H4 (cell line): ENCODE measurements around the gene CMSS1. TPM values are rescaled to one million over a fixed set of nuclear protein-coding genes. Genes with fewer than 3 reads are reported as not detected.
"Not testable (repeated sequence)": the region's sequence is repeated elsewhere in the genome, so short reads cannot be mapped to it uniquely, and the experiment has no call there.

Experiments
- DNase-seq: peaks from one replicate; pipeline ENCODE4 v3.0.0-alpha.2; 2015; ENCODE audit warnings: low spot score
- total RNA-seq: library from RNA; depleted of rRNA; stranded (reverse); fragments of >200 nt; shearing (Covaris generic); gene quantifications from 2 replicates; pipeline ENCODE4 v1.2.3, GENCODE V29; 2014

Gene CMSS1
- total RNA-seq, 1 experiment from 2014 or later, result 39.3 TPM

- DNase-seq, result no peak
Measured at GRCh38 chr3:100023595-100023994, 205.9 kb downstream of the CMSS1 start.

DNA sequence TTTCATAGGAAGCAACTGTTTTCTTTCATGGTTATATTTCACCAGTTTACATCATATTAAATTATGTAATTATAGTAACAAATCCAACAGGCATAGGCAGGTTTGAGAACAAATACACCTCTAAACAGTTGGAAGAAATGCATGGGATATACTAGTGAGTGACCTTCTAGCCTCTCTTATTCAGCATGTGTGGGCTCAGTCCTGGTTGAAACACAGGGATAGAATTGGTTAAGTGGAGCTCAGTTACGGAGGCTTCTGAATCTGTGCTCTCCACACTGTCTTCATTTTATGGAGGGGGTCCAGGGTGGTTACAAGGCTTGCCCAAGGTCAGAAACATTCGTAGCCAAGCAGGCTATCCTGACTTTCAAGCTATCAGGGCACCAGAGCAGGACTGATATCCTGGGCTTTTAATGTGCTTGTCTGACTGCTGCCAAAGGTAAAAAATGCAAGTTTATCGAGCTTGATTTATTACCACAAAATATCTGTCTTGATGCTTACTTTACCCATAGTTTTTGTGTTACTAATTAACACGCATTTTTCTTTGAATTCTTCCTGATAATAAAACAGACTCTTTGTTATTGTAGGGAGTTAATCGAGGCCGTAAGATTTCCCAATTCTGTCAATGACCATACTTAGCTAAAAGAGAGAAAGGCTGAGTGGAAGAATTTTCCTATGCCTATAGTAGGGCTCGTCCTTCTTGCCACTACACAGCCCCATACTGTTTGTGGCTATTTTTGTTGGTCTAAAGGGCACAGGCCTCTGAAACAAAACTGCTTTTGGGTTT lies 207.1 kb downstream of the CMSS1 start:
- DNase-seq, result no peak

- DNase-seq, result no peak
Measured at GRCh38 chr3:100027321-100027720, 209.7 kb downstream of the CMSS1 start.

DNA sequence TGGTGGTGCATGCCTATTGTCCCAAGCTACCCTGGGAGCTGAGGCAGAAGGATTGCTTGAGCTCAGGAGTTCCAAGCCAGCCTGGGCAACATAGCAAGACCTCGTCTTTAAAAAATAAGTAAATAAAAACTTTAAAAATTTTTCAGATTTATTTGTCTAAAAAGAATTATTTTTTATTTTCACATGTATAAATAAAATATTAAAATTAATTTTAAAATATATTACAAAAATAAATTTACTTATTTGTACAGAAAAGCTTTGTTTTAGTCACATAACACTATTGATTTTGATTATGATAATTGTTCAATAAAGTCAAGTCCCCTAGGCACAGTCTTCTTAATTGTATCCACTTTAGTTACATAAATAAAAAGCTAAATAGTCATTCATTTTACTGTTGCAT lies 211.4 kb downstream of the CMSS1 start:
- no peak for DNase-seq

GRCh38 chr3:100029689-100030088 lies 212.0 kb downstream of the CMSS1 start:
- DNase-seq, result no peak

DNA sequence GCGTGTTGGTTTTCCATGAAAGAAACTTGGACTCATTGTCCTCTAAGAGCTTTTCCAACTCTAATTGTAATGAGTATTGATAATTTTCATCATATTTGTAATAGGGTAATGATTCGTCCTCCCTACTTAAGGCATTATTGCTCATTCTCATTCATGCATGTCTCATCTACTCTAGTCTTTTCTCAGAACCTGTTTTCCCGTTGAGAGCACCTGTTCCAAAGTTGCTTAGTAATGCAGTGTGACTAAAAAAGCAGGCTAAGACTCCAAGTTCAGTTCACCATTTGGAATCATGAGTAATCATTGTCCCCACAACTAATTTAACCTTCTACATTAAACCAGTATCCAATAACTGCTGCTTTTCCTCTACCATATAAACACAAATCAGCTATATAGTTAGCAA lies 212.7 kb downstream of the CMSS1 start:
- no peak for DNase-seq

- no peak for DNase-seq
Measured at GRCh38 chr3:100030914-100031425, 213.3 kb downstream of the CMSS1 start.

DNA sequence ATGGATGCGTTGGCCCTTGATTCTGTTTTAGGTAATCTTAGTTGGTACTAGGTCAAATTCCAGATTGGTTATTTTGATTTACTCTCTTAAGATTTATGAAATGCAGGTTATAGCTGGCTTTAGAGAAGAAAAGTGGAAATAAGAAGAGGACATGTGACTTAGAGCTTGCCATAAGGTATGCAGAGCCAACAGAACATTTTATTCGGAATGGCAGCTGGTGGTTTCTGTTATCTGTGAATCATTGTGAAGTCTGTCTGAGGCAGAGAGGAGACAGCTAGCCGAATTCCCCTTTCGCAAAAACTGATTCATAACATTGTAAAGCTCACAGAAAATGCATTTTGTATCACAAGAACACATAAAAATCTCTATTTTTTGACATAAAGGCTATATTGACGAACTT lies 214.6 kb downstream of the CMSS1 start:
- DNase-seq, result peak; percentile 28

DNA sequence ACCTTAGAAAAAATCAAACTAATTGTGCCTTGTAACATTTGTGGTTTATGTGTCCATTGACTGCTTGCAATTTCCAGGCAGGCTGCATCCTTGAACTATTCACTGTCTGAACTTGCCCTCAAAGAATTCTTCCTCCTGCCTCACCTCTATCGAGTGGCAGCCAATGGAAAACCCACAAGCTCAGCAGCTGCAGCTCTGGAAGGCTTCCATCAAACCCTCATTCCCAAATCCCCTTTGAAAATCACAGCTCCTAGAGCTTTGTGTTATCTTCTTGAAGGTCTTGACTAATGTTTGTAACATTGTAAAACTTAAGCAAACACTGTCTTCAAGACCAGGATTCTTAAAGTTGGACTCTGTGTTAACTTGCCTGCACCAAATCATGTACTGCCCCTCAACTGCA lies 215.5 kb downstream of the CMSS1 start:
- peak; percentile 64 for DNase-seq

- peak; percentile 61 for DNase-seq
Measured at GRCh38 chr3:100033903-100034471, 216.3 kb downstream of the CMSS1 start.

GRCh38 chr3:100039075-100039474 lies 221.4 kb downstream of the CMSS1 start:
- no peak for DNase-seq

DNA sequence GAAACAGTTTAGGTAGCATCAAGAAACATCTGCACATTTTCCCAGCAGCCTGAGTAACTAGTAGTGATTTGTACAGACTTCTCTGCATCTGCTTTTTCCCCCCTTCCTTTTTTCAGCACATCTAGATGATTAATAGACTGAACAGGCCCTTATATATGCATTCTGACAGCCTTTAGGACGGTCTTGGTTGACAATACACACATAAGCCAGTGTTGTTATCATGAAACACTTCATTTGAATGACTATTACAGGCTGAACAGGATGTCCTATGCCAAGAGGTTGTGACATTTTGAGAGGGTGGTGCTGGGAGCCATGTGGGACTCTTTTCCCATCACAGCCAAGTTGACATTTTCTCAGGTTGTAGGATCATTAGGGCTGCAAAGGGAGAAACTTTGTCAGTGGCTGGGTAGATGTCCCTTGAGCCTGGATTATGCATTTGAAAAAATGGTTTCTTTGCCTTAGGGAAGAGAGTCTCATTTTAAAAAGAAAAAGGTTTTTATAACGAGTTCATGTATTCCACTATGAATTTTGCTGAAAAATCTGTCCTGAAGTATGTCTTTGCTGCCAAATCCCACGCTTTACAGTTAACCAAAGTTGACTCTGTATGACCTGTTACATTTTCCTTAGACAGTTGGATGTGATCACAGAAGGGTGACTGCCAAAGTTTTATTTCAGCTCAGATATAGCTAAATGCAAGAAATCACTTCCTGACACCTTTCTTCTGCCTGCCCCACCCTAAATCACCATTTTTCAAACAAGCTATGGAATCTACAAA lies 223.0 kb downstream of the CMSS1 start:
- no peak for DNase-seq

DNA sequence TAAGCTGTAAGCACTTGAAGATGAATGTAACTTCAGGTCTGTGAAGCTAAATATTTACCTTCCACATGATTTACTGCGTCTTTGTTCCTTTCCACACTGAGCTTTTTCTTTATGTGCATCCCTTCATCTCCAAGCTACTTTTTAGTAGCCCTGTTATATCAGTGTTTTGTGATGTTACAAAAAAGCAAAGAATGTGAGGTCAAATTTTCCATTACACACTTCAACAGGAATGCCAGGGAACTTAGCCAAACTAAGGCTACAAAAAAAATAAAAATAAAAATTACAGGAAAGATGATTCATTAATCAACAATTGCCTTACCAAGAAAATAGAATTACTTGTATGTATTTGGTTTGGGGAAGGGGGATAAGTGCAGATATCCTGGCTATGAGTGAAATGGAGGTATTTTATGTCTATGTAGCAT lies 223.7 kb downstream of the CMSS1 start:
- DNase-seq, result peak; percentile 67

DNA sequence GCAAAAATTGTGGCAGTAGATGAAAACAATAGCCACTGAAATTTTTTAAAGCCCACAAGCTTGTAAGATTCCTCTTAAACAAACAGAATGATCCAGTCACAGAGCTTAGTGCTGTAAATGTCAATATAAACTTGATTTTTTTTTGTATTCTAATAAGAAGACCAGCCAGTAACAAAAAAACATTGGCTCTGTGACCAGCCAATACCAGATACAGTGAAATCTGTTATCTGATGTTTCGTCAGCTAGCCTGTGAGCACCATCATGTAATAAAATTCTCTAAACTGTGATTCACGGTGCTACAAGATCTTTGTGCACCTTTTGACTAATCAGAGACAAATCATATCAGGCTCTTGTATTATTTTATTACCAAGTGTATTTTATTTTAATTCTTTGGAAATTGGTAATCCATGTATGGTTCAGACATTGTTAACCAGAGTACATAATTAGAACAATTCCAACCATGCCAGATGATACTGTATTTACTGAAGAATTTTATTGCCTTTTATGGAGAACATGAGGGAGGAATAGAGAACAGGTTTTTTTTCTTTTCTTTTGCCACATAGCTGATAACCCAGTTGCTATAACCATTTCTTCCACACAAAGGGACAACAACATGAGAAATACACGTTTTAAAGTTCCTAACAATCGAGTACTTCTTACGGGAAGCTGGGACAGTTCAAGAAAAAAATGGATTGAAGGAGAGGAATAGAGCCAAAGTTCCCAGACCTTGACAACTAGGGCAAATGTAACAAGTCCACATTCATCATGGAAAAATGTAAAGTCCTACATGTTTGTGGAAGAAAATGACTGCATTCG lies 224.7 kb downstream of the CMSS1 start:
- peak; percentile 87 for DNase-seq

- DNase-seq, result no peak
Measured at GRCh38 chr3:100043271-100043670, 225.6 kb downstream of the CMSS1 start.

GRCh38 chr3:100044369-100044768 lies 226.7 kb downstream of the CMSS1 start:
- DNase-seq, result no peak

DNA sequence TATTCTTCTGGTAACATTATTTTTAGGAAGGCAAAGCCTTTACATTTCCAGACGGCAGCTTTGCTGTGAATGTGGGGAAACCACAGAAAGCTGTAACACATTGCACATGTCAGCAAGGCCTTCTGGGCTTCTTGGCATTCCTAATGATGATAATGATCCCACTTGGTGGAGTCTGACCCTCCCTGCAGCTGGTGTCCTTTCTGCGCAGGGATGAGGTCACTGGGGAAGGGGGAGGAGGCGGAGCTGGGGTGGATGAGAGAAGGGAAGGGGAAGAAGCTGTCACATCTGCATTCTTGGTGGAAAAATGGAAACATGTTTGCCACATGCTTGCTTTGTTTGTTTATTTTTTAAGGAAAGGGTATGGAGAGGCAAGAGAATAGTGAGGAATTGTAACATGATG lies 228.0 kb downstream of the CMSS1 start:
- peak; percentile 95 for DNase-seq

DNA sequence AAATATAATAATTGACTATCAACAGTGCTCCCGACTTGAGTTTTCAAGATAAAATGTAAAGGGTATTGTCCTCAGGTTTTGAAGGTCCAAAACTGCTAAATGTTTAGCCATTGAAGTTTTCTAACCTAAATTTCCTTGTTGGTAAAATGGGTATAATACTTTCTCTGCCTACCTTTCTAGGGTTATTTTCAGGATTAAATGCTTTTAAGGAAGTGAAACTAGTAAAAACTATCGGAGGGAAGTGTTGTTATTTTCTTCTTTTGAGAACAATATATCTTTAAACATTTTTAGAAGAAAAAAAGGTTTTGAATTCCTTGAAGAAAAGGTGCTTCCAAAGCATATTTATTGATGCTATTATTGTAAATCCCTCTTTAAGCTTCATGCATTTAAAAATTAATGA lies 229.3 kb downstream of the CMSS1 start:
- no peak for DNase-seq

DNA sequence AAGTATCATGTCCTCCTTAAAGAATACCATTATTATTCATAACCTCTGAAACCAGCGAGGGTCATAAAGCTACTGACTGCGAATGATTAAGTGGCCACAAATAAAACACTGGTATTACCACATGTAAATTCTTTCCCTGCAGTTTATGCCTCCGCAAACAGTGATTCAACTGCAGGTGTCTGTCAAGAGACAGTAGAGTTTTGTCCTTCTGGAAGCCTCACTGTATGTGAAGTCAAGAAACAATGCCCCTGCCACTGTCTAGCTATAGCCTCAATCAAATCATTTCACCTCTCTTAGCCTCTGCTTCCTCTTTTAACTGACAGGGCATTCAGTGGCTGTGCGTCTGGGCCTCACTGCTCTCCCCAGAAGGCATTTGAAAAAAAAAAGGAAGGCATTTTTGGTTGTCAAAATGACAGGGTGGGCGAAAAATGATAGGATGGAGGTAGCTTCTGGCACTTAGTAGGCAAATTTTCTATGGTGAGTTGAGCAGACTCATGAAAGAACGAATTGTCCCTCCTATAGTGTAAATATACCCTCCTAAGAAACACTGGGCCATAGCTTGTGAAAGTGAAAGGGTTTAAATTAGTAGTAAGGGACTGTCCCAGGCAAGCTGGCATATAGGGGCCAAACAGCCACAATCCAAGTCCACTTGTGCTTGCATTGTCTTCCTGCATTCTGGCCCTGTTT lies 229.9 kb downstream of the CMSS1 start:
- peak; percentile 39 for DNase-seq

DNA sequence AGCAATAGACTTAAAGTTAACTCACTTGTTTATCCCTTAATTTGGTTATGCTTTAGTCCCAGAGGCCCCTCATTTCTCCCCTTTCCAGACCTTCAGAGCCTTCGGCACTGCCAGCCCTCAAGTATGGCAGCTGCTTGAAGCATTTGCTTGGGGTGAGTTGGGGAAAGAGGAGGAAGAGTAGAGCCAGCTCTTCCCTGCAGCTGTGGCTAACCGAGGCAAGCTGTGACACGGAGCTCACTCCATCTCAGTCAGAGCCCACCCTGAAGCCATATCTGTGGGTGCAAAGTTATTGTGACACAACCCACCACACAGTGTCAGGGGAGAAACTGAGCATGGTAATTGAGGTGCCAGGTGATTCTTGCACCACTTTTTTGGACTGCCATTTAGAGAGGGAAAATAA lies 230.6 kb downstream of the CMSS1 start:
- DNase-seq, result no peak

GRCh38 chr3:100051513-100051912 lies 233.9 kb downstream of the CMSS1 start:
- not testable (repeated sequence) for DNase-seq
